GM21381 (cell line): ENCODE results near the gene NIM1K.
A peak's percentile ranks its signal among the peaks of the same experiment; 100 is the strongest.
"Not testable (repeated sequence)": the region's sequence is repeated elsewhere in the genome, so short reads cannot be mapped to it uniquely, and the experiment has no call there.

Source experiments
- ATAC-seq: cut with Tn5 transposase; IDR thresholded peaks from one replicate; pipeline ENCODE4 v1.9.1; 2021; ENCODE audit warnings: mild to moderate bottlenecking, moderate library complexity; ENCODE audit not compliant: unreplicated experiment

The NIM1K gene

DNA sequence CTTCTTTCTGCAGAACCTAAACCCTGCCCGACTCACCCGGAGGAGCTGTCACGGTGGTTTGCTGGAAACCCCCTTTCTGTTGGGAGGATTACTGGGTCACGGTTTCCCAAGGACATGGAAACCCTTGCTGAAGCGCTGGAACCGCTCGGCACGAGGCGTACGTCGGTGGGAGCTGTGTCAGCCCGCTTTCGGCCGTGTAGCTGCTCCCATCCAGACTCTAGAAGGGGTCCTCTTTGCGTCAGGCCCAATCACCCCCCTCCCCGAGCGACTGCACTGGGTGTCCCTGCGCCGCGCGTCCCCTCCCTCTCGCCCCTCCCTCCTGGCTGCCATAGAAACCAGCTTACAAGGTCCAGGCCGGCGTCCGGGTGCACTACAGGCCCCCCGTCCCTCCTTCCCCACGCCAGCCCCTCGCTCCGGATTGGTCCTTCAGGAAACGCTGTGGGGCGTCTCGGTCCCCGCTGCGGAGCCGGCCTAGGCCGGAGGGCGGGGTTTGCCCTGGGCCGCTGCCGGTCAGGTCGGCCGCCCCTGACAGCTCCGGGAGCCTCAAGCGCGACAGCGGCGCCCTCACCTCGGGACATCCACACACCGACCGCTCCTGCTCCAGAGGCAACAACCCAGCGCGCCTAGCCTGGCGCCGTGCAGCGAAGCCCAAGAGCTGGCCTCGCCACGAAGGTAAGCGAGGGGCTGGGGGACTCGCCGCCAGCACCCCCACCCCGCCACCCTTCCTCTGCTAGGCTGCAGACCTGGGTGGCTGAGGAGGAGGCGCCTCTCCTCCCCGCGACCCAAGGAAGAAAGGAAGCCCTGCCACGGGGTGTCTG lies at the start of gene NIM1K:
NIM1K (plus strand) TSS at position 486 of the 818 bp plus-strand sequence. CDS start 53,551 bp downstream, outside the sequence.
- peak; percentile 74 for ATAC-seq

DNA sequence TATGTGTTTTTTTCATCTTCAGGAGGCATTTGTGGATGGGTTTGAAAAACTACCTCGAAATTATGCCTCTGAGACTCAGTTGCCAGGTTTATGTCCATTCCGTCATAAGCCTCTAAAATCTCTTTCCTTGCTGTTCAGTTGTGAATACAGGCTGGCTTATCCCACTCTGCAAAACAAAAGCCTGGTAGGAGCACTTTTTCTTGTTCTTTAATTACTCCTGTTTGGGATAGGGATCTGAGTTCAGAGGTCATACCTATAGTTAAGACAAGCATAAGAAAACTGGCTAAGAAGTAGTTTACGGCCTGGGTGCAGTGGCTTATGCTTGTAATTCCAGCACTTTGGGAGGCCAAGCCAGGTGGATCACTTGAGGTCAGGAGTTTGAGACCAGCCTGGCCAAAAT lies 47.0 kb upstream of the NIM1K start:
- ATAC-seq = no peak

DNA sequence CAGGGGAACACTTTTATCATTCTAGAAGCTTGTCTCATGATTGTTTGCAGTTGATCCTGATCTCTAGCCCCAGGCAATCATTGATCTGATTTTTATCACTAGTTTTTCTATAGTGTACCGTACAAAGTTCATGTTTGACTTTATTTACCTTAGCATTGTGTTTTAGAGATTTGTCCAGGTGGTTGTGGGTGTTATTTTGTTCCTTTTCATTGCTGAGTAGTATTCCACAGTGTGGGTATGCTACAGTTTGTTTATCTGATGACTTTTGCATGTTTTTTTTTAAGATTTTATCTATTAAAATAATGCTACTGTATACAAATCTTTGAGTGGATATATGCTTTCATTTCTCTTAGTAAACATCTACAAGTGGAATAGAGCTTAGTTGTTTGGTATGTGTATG lies 45.1 kb upstream of the NIM1K start:
- ATAC-seq = no peak

DNA sequence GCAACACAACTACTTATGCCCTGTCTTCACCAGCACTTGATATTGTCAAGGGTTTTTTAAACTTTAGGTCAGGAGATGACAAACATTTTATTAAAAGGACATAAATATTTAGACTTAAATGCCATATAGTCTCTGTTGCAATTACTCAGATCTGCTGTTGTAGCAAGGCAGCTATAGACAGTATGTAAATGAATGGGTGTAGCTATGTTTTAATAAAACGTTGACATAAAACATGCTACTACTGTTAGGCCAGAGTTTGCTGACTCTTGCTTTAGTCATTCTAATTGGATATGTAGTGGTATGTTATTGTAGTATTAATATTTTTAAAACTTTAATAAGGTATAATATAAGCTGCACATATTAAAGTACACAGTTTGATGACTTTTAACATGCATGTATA lies 43.6 kb upstream of the NIM1K start:
- ATAC-seq = no peak

DNA sequence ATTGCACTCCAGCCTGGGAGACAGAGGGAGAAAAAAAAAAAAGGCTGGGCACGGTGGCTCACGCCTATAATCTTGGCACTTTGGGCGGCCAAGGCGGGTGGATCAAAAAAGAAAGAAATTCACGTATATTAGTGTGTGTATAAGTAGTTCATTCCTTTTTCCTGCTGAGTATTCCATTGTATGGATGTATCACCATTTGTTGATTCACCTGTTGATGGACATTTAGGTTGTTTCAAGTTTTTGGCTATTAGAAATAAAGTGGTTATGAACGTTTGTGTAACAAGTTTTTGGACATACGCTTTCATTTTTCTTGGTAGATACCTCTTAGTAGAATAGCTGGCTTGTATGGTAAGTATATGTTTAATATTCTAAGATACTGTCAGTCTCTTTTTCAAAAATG lies 42.8 kb upstream of the NIM1K start:
- no peak for ATAC-seq

DNA sequence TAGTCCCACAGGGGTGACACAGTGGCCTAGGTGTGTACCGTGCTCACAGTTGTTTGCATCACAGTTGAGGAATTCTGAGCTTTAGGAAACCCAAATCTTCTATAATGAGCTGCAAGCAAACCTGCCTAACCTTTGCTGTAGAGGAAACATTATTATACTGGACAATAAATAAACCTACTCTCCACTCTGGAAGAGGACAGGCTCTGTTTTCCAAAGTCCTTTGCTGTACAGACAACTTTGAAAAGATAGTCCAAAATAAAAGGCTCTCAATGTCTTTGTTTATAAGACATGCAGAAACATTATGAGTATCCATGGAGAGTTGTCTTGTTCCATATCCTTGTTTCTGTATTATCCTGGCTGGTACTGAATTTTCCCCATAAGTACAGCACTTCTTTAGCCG lies 42.0 kb upstream of the NIM1K start:
- ATAC-seq = no peak

DNA sequence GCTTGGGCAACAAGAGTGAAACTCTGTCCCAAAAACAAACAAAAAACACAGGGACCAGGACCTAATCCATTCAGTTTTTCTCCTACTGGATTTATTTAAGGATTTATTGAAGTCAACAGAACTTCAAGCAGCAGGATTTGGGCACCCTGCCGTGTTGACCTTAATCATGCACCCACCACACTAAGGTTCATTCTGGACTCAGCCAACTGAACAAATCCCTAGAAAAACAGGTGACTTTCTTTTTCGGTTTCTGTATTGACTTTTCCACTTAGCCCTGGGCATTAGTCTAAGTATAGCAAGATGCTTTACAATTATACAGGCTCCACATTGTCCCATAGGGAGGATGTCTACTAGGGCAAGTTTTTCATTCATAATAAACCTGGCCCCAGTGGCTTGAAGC lies 41.3 kb upstream of the NIM1K start:
- ATAC-seq = no peak

DNA sequence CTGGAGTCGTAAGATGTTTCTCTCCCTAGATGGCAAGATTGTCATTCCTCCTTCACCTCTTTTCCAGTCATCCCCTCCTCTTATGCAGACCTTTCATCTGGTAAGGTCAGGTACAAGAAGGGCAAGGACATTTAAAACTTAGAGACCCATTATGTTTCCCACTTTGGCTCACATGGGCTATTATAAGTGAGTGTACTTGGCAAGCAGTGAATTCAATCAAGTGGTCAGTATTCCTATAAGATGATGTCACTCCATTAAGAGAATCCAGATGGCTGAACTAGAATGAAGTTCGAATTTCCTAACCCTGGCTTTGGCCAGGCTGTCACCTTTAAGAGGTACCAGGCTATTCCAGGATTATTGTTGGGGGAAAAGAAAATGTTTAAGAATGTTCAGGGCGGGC lies 39.1 kb upstream of the NIM1K start:
- no peak for ATAC-seq

DNA sequence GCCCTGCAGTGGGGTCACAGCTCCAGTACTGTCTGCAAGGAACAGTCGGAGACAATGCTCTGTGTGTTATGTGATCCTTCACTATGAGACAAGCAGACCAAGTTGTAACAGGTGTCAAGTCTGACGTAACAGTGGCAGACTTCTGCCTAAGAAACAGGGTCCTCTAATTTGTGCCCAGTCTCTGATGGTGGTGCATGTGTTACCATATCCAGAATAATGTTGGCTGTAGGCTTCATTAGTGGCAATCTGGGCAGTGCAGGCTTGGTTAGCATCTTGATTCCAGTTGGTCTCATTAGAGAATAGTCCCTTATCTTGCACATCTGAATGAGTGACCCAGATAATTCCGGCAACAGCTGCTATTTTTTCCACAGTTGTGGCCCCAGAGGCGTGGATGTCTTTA lies 37.6 kb upstream of the NIM1K start:
- no peak for ATAC-seq

DNA sequence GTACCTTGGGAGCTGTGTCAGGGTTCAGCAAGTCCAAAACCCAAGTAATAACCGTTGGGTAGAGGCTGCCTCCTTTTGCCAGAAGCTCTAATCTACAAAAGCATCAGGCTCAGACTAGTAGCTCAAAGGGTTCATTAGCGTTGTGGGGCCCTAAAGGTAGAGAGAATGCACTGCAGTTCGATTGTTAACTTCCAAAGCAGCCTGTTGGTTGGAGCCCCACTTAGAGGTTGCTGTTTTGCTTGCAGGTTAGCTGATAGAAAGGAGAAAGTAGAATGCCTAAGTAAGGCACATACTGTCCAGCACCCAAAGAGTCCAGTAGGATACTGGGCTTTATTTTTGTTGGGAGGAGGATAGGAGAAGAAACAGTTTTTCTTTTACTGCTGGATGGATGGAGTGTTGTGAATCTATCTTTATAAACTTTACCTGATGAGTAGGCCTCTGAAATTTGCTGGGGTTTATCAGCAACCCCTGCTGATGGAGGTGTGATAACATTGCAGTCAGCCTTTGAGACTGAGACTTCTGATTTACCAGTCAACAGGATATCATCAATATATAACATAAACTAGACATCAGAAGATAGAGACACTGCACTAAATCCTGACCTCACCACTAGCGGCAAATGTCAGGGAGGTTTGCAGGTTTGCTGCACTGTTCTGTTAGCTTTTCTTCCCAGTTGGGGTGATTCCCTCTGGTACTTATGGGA lies 36.5 kb upstream of the NIM1K start:
- no peak for ATAC-seq

DNA sequence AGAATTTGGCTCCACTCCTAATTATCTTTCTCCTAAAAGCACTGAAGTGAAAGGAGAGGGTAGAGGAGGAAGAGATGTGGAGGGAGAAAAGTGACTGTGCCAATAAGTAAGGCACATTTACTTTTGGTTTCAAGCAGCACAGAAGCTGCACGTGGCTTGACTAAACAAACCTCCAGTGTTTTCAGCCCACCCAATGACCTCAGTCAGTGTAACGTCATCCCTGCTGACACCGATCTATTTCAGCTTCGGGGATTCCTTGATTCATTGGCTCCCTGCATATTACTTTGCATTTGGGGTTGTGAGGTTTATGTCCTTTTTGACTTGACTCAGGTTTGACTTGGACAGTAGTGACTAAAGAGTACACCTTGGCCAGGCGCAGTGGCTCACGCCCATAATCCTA lies 35.6 kb upstream of the NIM1K start:
- ATAC-seq = no peak

DNA sequence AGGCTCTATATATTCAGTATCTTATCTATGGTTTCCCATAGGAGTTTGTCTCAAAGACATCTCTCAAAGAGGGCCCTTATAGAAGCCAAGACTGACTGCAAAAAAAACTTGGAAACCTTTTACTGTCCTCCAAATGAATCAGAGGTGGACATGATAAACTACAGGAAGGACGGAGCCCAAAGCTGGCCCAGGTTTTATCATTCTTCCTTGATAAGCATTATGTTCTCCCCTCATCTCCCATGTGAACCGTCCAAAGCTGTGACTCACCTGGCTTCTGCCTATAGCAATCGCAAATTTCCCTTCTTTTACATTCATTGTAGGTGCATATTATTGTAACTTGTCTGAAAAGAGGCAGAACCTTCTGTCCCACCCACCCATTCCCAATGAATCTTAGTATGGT lies 35.0 kb upstream of the NIM1K start:
- ATAC-seq = no peak

DNA sequence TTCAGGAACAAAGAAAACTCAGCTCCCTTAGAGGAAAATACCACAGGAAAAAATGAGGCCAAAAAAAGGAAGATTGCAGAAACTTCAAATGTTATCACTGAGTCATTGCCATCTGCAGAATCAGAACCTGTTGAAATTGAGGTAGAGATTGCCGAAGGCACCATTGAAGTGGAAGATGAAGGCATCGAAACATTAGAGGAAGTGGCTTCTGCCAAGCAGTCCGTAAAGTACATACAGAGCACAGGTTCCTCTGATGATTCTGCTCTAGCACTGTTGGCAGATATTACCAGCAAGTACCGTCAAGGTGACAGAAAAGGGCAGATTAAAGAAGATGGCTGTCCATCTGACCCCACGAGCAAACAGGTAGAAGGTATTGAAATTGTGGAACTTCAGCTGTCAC lies 30.8 kb upstream of the NIM1K start:
- no peak for ATAC-seq

DNA sequence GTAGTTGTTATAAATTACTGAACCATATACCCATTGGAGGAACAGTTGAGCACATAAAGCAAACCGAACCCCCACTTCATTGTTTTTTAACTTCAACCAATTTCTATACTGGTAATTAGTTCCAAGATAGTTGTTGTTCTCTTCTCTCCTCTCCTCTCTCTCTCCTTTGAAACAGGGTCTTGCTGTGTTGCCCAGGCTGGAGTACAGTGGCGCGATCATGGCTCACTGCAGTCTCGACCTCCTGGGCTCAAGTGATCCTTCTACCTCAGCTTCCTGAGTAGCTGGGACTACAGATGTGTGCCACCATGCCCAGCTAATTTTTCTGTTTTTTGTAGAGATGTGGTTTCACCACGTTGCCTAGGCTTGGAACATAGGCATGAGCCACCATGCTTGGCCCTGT lies 27.2 kb upstream of the NIM1K start:
- not testable (repeated sequence) for ATAC-seq

DNA sequence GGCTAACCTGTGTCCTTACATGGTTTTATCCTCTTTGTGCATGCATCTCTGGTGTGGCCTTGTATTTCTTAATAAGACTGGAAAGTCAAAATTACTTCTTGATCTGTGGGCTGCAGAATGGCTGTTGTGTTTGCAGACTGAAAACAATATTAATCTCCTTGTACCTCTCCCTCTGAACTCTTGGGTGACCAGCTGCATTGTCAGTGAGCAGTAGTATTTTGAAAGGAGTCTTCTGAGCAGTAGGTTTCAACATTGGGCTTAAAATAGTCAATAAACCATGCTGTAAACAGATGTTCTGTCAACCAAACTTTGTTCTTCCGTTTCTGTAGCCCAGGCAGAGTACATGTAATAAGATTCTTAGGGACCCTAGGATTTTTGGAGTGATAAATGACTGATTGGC lies 26.7 kb upstream of the NIM1K start:
- ATAC-seq = no peak

DNA sequence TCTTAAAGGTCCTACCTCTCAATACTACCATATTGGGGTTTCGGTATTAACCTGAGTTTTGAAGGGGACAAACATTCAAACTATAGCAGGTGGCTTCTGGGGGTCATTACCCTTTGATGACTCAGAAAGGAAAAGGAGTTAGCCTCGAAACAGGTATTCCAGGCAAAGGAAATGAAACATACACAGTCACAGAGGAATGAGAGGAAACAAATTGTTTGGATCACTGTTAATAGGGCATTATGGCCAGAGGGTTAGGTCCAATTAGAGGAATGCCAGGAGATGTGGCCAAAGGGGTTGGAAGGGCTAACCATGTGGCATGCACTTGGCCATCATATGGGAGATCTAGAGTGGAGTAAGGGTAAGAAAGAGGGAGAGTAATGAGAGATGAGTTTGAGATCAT lies 23.9 kb upstream of the NIM1K start:
- no peak for ATAC-seq

DNA sequence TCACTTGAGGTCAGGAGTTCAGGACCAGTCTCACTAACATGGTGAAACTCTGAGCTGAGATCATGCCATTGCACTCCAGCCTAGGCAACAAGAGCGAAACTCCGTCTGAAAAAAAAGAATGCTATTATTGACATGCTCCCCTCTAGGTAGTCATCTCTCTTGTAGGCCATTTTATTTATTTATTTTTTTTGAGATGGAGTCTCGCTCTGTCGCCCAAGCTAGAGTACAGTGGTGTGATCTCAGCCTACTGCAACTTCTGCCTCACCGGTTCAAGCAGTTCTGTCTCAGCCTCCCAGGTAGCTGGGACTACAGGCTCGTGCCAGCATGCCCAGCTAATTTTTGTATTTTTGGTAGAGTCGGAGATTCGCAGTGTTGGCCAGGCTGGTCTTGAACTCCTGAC lies 20.6 kb upstream of the NIM1K start:
- no peak for ATAC-seq

DNA sequence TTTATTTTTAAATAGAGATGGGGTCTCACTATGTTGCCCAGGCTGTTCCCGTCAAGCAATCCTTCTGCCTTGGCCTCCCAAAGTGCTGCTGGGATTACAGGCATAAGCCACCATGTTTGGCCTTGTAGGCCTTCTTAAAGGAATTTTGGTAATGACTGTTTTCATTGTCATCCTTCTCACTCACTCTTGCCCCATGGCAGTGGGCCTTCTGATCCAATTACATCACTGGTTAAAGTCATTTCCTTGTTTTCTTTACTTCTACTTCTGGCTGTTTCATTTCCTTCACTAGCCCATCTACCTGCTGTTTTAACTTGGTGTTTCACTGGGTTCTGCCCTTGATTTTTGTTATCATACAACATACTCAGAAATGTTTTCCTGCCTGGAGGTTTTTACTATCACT lies 20.1 kb upstream of the NIM1K start:
- no peak for ATAC-seq

DNA sequence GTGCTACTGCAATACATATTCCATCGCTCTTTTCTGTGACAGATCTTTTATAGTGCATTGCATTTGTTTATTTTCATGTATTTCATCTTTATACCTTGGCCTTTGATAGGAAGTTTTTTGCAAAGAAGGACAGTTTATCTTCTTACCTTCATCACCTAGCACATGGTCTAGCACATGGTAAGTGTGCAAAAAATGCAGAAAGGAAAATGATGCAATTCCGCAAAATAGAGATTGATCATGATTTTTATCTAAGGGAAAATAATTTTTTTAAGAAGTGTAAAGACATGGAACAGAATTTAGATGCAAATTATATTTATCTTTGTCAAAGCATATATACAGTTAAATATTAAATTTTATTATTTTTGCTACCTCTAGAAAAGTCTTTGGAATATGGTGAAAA lies 19.2 kb upstream of the NIM1K start:
- no peak for ATAC-seq

DNA sequence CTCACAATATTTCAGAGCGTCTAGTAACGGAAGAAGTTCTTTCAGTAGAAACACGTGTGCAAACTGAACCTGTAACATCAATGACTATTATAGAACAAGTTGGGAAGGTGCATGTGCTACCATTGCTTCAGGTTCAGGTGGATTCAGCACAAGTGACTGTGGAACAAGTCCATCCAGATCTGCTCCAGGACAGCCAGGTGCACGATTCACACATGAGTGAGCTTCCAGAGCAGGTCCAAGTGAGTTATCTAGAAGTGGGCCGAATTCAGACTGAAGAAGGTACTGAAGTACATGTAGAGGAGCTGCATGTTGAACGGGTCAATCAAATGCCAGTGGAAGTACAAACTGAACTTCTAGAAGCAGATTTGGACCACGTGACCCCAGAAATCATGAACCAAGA lies 17.4 kb upstream of the NIM1K start:
- no peak for ATAC-seq

DNA sequence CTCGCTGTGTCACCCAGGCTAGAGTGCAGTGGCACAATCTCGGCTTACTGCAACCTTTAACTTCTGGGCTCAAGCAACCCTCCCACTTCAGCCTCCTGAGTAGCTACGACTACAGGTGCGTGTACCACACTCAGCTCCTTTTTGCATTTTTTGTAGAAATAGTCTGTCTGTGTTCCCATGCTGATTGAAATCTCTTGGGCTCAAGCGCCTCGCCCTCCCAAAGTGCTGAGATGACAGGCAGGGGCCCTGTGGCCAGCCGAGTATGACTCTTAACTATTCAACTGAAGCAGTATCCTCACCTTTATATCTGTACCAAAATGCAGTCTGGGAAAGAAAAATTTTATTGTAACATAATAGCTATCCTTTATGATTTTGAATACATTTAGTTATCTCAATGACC lies 12.2 kb upstream of the NIM1K start:
- no peak for ATAC-seq

DNA sequence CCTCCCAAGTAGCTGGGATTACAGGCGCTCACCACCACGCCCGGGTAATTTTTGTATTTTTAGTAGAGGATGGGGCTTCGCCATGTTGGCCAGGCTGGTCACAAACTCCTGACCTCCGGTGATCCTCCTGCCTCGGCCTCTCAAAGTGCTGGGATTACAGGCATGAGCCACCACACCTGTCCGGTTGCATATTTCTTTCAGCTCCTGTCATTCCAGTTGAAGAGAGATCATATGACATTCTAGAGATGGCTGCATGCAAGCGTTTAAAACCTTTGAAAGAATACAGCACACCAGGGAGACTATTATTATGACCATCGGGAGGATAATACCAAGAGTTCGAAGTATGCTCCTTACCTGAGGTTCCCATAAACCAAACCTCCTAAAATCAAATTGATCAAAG lies 9.6 kb upstream of the NIM1K start:
- ATAC-seq = no peak

DNA sequence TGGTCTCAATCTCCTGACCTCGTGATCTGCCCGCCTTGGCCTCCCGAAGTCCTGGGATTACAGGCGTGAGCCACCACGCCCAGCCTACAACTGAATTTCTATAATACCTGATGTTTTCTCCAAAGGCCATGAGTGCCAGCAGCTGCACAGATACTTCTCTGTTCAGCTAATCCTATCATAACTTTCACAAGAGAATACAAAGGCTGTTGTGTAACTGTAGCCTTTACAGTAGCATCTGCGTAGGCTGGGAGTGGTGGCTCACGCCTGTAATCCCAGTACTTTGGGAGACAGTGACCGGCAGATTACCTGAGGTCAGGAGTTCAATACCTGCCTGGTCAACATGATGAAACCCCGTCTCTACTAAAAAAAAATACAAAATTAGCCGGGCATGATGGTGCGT lies 8.9 kb upstream of the NIM1K start:
- not testable (repeated sequence) for ATAC-seq
